Endothelial cell of umbilical vein (primary cell): ENCODE data around the gene MC5R. TPM values are rescaled to one million over a fixed set of nuclear protein-coding genes. Genes with fewer than 3 reads are reported as not detected.

Experiments used
- BruUV-seq: library from RNA; stranded (reverse); fragments of 400-500 nt; replicated peaks from 2 replicates; lab custom pipeline; 2021; lab: Mats Ljungman, UMichigan
- CTCF ChIA-PET: fragments of 300-600, 350-600 bp; sonication (Branson Sonifier 250); formaldehyde crosslinking; loops from one replicate; lab custom pipeline; 2021; ENCODE audit warnings: antibody characterized with exemption, inconsistent platforms; lab: Charles Lee
- POLR2A ChIA-PET: fragments of 300-600, 350-600 bp; sonication (Branson Sonifier 250); formaldehyde crosslinking; loops from one replicate; lab custom pipeline; 2021; ENCODE audit warnings: antibody characterized with exemption, inconsistent platforms; lab: Charles Lee
- DNase-seq: peaks from one replicate; pipeline ENCODE4 v3.0.0-alpha.2; 2011; ENCODE audit warnings: low read depth, low spot score
- FAIRE-seq: peaks from 2 replicates; lab custom pipeline; 2011; peaks lifted over from hg19 to GRCh38; lab: Jason Lieb, UNC
- H2AFZ ChIP-seq: 2 replicates; pipeline ENCODE4 v1.6.0; 2012; ENCODE audit warnings: low read depth, low read length, control low read depth, inconsistent platforms
- H3K27ac ChIP-seq: 2 replicates; pipeline ENCODE4 v1.5.1; 2011; ENCODE audit warnings: low read depth, mild to moderate bottlenecking, control low read depth, low read length, moderate library complexity; ENCODE audit not compliant: insufficient read depth
- H3K27me3 ChIP-seq, 2 experiments: 2 replicates each; pipeline versions ENCODE4 v1.6.0 to v1.6.1; 2011; ENCODE audit warnings: low read length in 2 of 2, mixed read lengths in 1 of 2; ENCODE audit not compliant: control insufficient read depth in 2 of 2, insufficient read depth in 2 of 2
- H3K36me3 ChIP-seq, 2 experiments: 2 replicates in 1 of 2; 3 replicates in 1 of 2; pipeline ENCODE4 v1.5.1; 2011; ENCODE audit warnings: low read length in 2 of 2, mild to moderate bottlenecking in 1 of 2, moderate library complexity in 1 of 2; ENCODE audit not compliant: control insufficient read depth in 2 of 2, insufficient read depth in 2 of 2; ENCODE audit errors: extremely low read depth in 1 of 2
- H3K4me1 ChIP-seq: 3 replicates; pipeline ENCODE4 v1.5.1; 2011; ENCODE audit warnings: mild to moderate bottlenecking, low read length; ENCODE audit not compliant: control insufficient read depth, insufficient read depth; ENCODE audit errors: extremely low read depth
- H3K4me2 ChIP-seq: 2 replicates; pipeline ENCODE4 v1.6.1; 2011; ENCODE audit warnings: low read length, control low read depth, mixed read lengths; ENCODE audit not compliant: insufficient read depth
- H3K4me3 ChIP-seq, 3 experiments: fragments of 200-600 bp in 1 of 3; sonication (generic), shearing (Covaris generic) in 1 of 3; replicated peaks in 1 of 3; 2 replicates each; pipeline ENCODE4 v1.5.1; 2011 to 2016; ENCODE audit warnings: control low read depth in 3 of 3, low read length in 3 of 3, mild to moderate bottlenecking in 2 of 3, inconsistent platforms in 1 of 3, low read depth in 1 of 3, moderate library complexity in 1 of 3; ENCODE audit not compliant: insufficient read depth in 1 of 3
- H3K79me2 ChIP-seq: 2 replicates; pipeline ENCODE4 v1.6.0; 2012; ENCODE audit warnings: low read length, inconsistent platforms; ENCODE audit not compliant: control insufficient read depth, insufficient read depth
- H3K9ac ChIP-seq: replicated peaks from 2 replicates; pipeline ENCODE3; 2011; ENCODE audit warnings: low read length, control low read depth; ENCODE audit not compliant: insufficient read depth; ENCODE audit errors: extremely low read depth
- H3K9me1 ChIP-seq: replicated peaks from 3 replicates; pipeline ENCODE4 v1.6.0; 2011; ENCODE audit warnings: mild to moderate bottlenecking, low read length; ENCODE audit not compliant: control insufficient read depth, insufficient read depth; ENCODE audit errors: extremely low read depth
- H3K9me3 ChIP-seq: replicated peaks from 2 replicates; pipeline ENCODE4 v1.5.1; 2012; ENCODE audit warnings: low read length, inconsistent platforms; ENCODE audit not compliant: control insufficient read depth, insufficient read depth
- H4K20me1 ChIP-seq: replicated peaks from 2 replicates; pipeline ENCODE3; 2011; ENCODE audit warnings: mild to moderate bottlenecking, low read length; ENCODE audit not compliant: control insufficient read depth, insufficient read depth; ENCODE audit errors: extremely low read depth
- EZH2 ChIP-seq: IDR thresholded peaks from 2 replicates; pipeline ENCODE4 v1.6.1; 2012; ENCODE audit warnings: borderline replicate concordance, low read depth, mild to moderate bottlenecking, moderate library complexity, low read length, inconsistent platforms; ENCODE audit not compliant: severe bottlenecking
- FOS ChIP-seq: IDR thresholded peaks from 2 replicates; pipeline ENCODE4 v1.6.1; 2011; ENCODE audit warnings: mild to moderate bottlenecking, low read length, moderate library complexity, borderline replicate concordance; ENCODE audit not compliant: insufficient read depth
- JUN ChIP-seq: IDR thresholded peaks from 2 replicates; pipeline ENCODE4 v1.6.1; 2011; ENCODE audit warnings: borderline replicate concordance, low read depth; ENCODE audit not compliant: insufficient read length, insufficient read depth
- MYC ChIP-seq: IDR thresholded peaks from one replicate; pipeline ENCODE4 v1.6.1; 2011; ENCODE audit warnings: mild to moderate bottlenecking, low read depth, low read length
- POLR2AphosphoS5 ChIP-seq: IDR thresholded peaks from 2 replicates; pipeline ENCODE4 v1.6.1; 2012; ENCODE audit warnings: low read depth, mild to moderate bottlenecking, control low read depth, low read length, moderate library complexity; ENCODE audit not compliant: insufficient read depth
- dilution Hi-C: fragments of 300-500 bp; cut with MboI; formaldehyde crosslinking; loops from one replicate; pipeline ENCODE4 v1.15.0; 2019; ENCODE audit warnings: low sequenced_read_pairs; ENCODE audit not compliant: extremely low pct_ligation_motif_present
- intact Hi-C: fragments of 100-400 bp; cut with micrococcal nuclease; formaldehyde crosslinking; loops from one replicate; pipeline ENCODE4 v1.10.0; 2022
- polyA plus RNA-seq, 4 experiments: library from polyadenylated mRNA; depleted of rRNA in 3 of 4; stranded (reverse) in 3 of 4; unstranded in 1 of 4; fragments of >200 nt; gene quantifications; 2 replicates each; pipeline versions ENCODE4 v1.2.1 to v1.2.3, GENCODE V29; 2011 to 2012; ENCODE audit warnings: missing spikeins in 1 of 4
- total RNA-seq: library from RNA; stranded (reverse); gene quantifications from 2 replicates; pipeline ENCODE4 v1.2.3, GENCODE V29; 2021
- TF ChIP-seq, protein P1 (sequence below): IDR thresholded peaks from 2 replicates; pipeline ENCODE4 v1.6.1; 2011; ENCODE audit not compliant: insufficient read depth, insufficient read length

Gene MC5R
- total and polyA plus RNA-seq, 2 donors (not counting 3 experiments of a cell fraction or from before 2014, with no cell fraction given) = not detected

- CTCF ChIA-PET = interaction anchor here (0.9 to 2.6 kb wide), 7 partner anchors 13 to 638 kb away, joined by 3 to 14 read pairs (median 4); partner anchors contain the start of gene MC5R
- Histone ChIP-seq H3K4me3 (no peak overlapping the region), H3K9me3 (no peaks in the 10 kb centered on the region), H3K4me1 (peaks cover 24% of the 10 kb centered on the region), H3K79me2 (no peaks in the 10 kb centered on the region), H3K27me3 (peaks cover 0 to 5% of the 10 kb centered on the region in 2 experiments), H4K20me1 (no peaks in the 10 kb centered on the region), H3K9ac (peak overlapping the region; percentile 40), H3K9me1 (no peaks in the 10 kb centered on the region), H3K4me2 (peak overlapping the region; percentile 65), H3K27ac (peak overlapping the region; percentile 75), H2AFZ (no peak overlapping the region), H3K36me3 (no peaks in the 10 kb centered on the region)
- BruUV-seq = no TSS peak
- TF ChIP-seq FOS (peak; percentile 14), POLR2AphosphoS5 (no peak), MYC (no peak), JUN (peak; percentile 76)
- intact Hi-C loops (loop anchor here (1.0 to 5.0 kb wide), 5 partner anchors 71 to 362 kb away; partner anchors contain the start of genes FAM210A and RNMT), dilution Hi-C loops (no loop called here)
- DNase-seq (peak; percentile 80), FAIRE-seq (peak; percentile 94)
- POLR2A ChIA-PET = no interaction called here
Observed at GRCh38 chr18:13797157-13797611, 26.8 kb upstream of the MC5R start.

GRCh38 chr18:13799396-13799795, 24.6 kb upstream of the MC5R start:
- ChIA-PET POLR2A (no interaction called here), CTCF (no interaction called here)
- Histone ChIP-seq H3K27me3 (peaks cover 3 to 8% of the 10 kb centered on the region in 2 experiments), H3K9me1 (no peaks in the 10 kb centered on the region), H3K27ac (no peak overlapping the region), H3K9me3 (no peaks in the 10 kb centered on the region), H2AFZ (no peak overlapping the region), H4K20me1 (no peaks in the 10 kb centered on the region), H3K4me1 (peaks cover 24% of the 10 kb centered on the region), H3K4me3 (no peak overlapping the region), H3K79me2 (no peaks in the 10 kb centered on the region), H3K4me2 (no peak overlapping the region), H3K9ac (no peak overlapping the region), H3K36me3 (no peaks in the 10 kb centered on the region)
- dilution Hi-C loops = no loop called here
- intact Hi-C loops = loop anchor here (5.0 kb wide), 1 partner anchor 142 kb away; no protein-coding TSS in a partner anchor
- BruUV-seq = no TSS peak
- TF ChIP-seq, protein P1, sequence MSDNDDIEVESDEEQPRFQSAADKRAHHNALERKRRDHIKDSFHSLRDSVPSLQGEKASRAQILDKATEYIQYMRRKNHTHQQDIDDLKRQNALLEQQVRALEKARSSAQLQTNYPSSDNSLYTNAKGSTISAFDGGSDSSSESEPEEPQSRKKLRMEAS = no peak
- TF ChIP-seq EZH2 = no peak
- no peak for DNase-seq
- FAIRE-seq = no peak
